Right atrium auricular region (tissue), 2 donors: ENCODE results near the gene MFGE8. TPM values are rescaled to one million over a fixed set of nuclear protein-coding genes. Genes with fewer than 3 reads are reported as not detected.

Source experiments
- DNase-seq: peaks from one replicate; pipeline ENCODE4 v3.0.0-alpha.2; 2019; ENCODE audit warnings: low spot score
- H3K27ac ChIP-seq, 2 donors: fragments of 200-600 bp; sonication (generic); 1 replicate in 1 of 2; 2 replicates in 1 of 2; pipeline ENCODE4 v1.5.1; 2016 to 2019
- H3K27me3 ChIP-seq, 2 donors: fragments of 200-600 bp; sonication (generic); one replicate each; pipeline versions ENCODE4 v1.5.1 to v1.6.0; 2017 to 2019
- H3K36me3 ChIP-seq: fragments of 200-600 bp; sonication (generic); one replicate; pipeline ENCODE4 v1.5.1; 2016
- H3K4me1 ChIP-seq, 2 donors: fragments of 200-600 bp; sonication (generic); one replicate each; pipeline versions ENCODE4 v1.5.1 to v1.6.0; 2017 to 2019
- H3K4me3 ChIP-seq, 2 donors: fragments of 200-600 bp; sonication (generic); 1 replicate in 1 of 2; 2 replicates in 1 of 2; pipeline ENCODE4 v1.5.1; 2017 to 2019; ENCODE audit warnings: mild to moderate bottlenecking in 1 of 2, moderate library complexity in 1 of 2
- H3K9me3 ChIP-seq, 2 donors: fragments of 200-600 bp; sonication (generic); one replicate each; pipeline ENCODE4 v1.5.1; 2019
- CTCF ChIP-seq, 2 donors: fragments of 200-600 bp; sonication (generic); IDR thresholded peaks; one replicate each; pipeline ENCODE4 v1.5.1; 2019; ENCODE audit warnings: antibody characterized with exemption in 2 of 2
- total RNA-seq, 2 donors: library from RNA; depleted of rRNA; stranded (reverse); fragments of >200 nt; gene quantifications; one replicate each; pipeline ENCODE4 v1.1.0, GENCODE V29; 2016

MFGE8 gene
- total RNA-seq, 2 donors from 2014 or later = 341 to 552 TPM

- no peak for DNase-seq
- no peak overlapping the region for H3K4me3 ChIP-seq
- no peak for TF ChIP-seq CTCF (IDR thresholded peaks at IDR 0.05)
- no peak overlapping the region for H3K27ac ChIP-seq
- H3K4me1 ChIP-seq = no peaks in the 10 kb centered on the region
- no peaks in the 10 kb centered on the region for H3K36me3 ChIP-seq
- no peaks in the 10 kb centered on the region for H3K9me3 ChIP-seq
- H3K27me3 ChIP-seq = no peaks in the 10 kb centered on the region
Measured at GRCh38 chr15:88863412-88863811, 49.8 kb downstream of the MFGE8 start.

DNA sequence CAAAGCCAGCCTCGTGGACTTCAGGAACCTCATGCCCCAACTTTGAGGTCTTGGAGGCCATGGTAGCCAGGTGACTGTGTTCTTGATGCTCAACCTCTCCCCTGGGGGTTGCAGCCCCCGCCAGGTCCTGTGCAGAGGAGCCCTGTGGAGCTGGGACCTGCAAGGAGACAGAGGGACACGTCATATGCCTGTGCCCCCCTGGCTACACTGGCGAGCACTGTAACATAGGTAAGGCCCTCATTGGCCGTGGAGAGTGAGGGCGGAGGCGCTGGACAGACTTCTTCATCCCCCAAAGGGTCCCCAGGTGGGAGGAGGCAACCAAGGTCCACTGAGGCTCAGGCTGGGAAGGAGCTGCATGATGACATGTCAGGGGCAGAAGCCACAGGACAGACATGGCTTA, 53.0 kb downstream of the MFGE8 start:
- TF ChIP-seq CTCF (IDR thresholded peaks at IDR 0.05) = no peak
- Histone ChIP-seq H3K27me3 (no peaks in the 10 kb centered on the region), H3K4me3 (no peak overlapping the region), H3K27ac (no peak overlapping the region), H3K36me3 (no peaks in the 10 kb centered on the region), H3K9me3 (no peaks in the 10 kb centered on the region), H3K4me1 (no peaks in the 10 kb centered on the region)
- DNase-seq = no peak

DNA sequence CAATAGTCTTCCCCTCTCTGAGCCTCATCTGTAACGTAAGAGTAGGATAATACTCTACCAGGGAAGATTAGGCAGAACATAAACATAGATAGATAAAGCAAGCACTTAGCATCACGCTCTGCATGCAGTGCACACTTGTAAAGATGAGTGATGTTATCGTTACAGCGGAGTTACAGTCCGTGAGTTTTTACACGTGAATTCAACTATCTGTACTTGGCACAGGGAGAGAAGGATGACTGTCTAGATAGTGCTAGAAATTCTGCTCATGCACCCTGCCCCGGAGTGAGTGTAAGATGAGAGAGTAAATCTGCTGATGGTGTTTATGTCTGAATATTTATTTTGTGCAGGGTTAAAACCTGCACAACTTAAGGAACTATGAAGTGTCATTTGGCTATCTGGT, 53.6 kb downstream of the MFGE8 start:
- no peak for TF ChIP-seq CTCF (IDR thresholded peaks at IDR 0.05)
- Histone ChIP-seq H3K36me3 (no peaks in the 10 kb centered on the region), H3K4me1 (no peaks in the 10 kb centered on the region), H3K27ac (no peak overlapping the region), H3K27me3 (no peaks in the 10 kb centered on the region), H3K9me3 (no peaks in the 10 kb centered on the region), H3K4me3 (no peak overlapping the region)
- DNase-seq = no peak

DNA sequence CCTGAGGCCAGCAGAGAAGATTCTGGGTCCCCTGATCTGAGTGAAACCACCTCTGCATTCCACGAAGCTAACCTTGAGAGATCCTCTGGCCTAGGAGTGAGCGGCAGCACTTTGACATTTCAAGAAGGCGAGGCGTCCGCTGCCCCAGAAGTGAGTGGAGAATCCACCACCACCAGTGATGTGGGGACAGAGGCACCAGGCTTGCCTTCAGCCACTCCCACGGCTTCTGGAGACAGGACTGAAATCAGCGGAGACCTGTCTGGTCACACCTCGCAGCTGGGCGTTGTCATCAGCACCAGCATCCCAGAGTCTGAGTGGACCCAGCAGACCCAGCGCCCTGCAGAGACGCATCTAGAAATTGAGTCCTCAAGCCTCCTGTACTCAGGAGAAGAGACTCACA, 54.2 kb downstream of the MFGE8 start:
- Histone ChIP-seq H3K4me1 (no peaks in the 10 kb centered on the region), H3K36me3 (no peaks in the 10 kb centered on the region), H3K9me3 (no peaks in the 10 kb centered on the region), H3K4me3 (no peak overlapping the region), H3K27me3 (no peaks in the 10 kb centered on the region), H3K27ac (no peak overlapping the region)
- no peak for DNase-seq
- no peak for TF ChIP-seq CTCF (IDR thresholded peaks at IDR 0.05)

GRCh38 chr15:88852476-88852875, 60.7 kb downstream of the MFGE8 start:
- Histone ChIP-seq H3K9me3 (no peaks in the 10 kb centered on the region), H3K27ac (no peak overlapping the region), H3K4me3 (no peak overlapping the region), H3K27me3 (no peaks in the 10 kb centered on the region), H3K36me3 (no peaks in the 10 kb centered on the region), H3K4me1 (no peaks in the 10 kb centered on the region)
- TF ChIP-seq CTCF (IDR thresholded peaks at IDR 0.05) = no peak
- no peak for DNase-seq

DNA sequence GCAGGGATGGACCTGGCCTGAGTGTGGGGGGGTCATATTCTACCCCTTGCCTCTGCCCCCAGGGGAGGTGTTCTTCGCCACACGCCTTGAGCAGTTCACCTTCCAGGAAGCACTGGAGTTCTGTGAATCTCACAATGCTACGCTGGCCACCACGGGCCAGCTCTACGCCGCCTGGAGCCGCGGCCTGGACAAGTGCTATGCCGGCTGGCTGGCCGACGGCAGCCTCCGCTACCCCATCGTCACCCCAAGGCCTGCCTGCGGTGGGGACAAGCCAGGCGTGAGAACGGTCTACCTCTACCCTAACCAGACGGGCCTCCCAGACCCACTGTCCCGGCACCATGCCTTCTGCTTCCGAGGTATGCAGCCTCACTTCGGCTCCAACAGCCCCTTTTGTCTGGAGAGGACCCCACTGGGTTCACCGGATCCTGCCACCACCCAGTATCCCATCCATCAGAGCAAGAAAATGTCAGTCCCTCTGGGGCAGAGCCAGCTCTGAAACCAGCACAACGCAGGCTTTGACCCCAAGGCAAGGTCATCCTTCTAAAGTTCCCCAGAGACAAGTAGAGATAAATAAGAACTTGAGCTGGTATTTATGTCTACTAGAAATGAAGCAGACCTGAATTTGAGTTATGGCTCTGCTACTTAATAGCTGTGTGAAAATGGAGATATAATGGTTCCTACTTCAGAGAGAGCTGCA, 63.7 kb downstream of the MFGE8 start:
- TF ChIP-seq CTCF (IDR thresholded peaks at IDR 0.05) = no peak
- no peaks in the 10 kb centered on the region for H3K36me3 ChIP-seq
- no peak for DNase-seq
- no peaks in the 10 kb centered on the region for H3K27me3 ChIP-seq
- no peaks in the 10 kb centered on the region for H3K4me1 ChIP-seq
- H3K4me3 ChIP-seq = no peak overlapping the region
- no peak overlapping the region for H3K27ac ChIP-seq
- H3K9me3 ChIP-seq = no peaks in the 10 kb centered on the region
